Measurements from ENCODE around the gene SMIM33.
A peak's percentile ranks its signal among the peaks of the same experiment; 100 is the strongest.

DNA sequence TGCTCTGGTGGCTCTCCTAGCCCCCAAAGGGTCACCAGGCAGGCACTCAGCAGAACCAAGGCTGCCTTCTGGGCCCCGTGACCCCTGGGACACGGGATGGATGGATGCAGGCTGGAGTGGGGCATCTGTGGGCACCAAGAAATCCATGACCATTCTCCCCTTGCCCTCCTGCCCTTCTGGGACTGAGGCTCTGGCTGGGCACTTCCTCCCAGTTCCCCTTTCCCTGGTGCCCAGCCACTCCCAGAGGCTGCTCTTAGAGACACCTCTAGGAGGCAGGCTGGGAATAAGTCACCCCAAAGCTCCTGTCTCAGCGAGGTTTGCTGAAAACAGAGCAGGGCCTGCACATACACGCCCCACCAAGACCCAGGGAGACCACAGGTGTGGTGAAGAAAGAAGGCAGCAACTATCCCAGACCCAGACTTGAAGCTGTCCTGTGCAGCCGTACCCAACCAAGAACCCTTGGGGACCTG lies 10.8 kb downstream of the SMIM33 start:
- TF ChIP-seq, protein P1, sequence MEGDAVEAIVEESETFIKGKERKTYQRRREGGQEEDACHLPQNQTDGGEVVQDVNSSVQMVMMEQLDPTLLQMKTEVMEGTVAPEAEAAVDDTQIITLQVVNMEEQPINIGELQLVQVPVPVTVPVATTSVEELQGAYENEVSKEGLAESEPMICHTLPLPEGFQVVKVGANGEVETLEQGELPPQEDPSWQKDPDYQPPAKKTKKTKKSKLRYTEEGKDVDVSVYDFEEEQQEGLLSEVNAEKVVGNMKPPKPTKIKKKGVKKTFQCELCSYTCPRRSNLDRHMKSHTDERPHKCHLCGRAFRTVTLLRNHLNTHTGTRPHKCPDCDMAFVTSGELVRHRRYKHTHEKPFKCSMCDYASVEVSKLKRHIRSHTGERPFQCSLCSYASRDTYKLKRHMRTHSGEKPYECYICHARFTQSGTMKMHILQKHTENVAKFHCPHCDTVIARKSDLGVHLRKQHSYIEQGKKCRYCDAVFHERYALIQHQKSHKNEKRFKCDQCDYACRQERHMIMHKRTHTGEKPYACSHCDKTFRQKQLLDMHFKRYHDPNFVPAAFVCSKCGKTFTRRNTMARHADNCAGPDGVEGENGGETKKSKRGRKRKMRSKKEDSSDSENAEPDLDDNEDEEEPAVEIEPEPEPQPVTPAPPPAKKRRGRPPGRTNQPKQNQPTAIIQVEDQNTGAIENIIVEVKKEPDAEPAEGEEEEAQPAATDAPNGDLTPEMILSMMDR (IDR thresholded peaks at IDR 0.05) = peak in 1 of 3 experiments; percentile 11
- TF ChIP-seq POLR2A (IDR thresholded peaks at IDR 0.05) = no peak
